Measurements from ENCODE around the gene CASP10. TPM values are rescaled to one million over a fixed set of nuclear protein-coding genes. Genes with fewer than 3 reads are reported as not detected.

Gene CASP10
- total and polyA plus RNA-seq, 2 of the 4 experiments (the other 2 are of a cell fraction) = 0.12 to 0.90 TPM

DNA sequence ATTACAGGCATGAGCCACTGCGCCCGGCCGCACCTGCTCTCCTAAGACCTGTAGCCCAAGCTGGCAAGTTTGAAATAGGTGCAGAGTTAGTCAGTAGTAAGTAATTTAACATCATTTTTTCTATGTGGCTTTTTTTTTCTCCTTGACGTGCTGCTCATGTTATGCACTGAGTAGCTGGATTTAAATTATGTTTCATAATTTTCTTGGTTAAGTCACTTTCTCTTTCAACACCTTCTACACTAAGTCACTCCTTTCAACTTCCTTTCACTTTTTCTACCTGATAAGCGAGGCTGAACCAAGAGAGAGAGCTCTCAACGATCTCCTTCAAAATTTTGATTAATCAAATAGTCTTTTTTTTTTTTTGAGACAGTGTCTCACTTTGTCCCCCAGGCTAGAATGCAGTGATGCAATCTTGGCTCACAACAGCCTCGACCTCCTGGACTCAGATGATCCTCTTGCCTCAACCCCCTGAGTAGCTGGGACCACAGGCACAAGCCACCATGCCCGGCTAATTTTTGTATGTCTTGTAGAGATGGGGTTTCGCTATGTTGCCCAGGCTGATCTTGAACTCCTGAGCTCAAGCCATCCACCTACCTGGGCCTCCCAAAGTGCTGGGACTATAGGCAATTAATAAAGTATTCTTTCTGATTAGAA is 90.5 kb downstream of the CASP10 start:
- H3K14ac ChIP-seq (replicated peaks; ENCODE audit: low read depth, low read length) = no peak overlapping the region
- H3K4me1 ChIP-seq (ENCODE audit: control insufficient read depth, insufficient read depth, low read length) = no peaks in the 10 kb centered on the region
- H3K4ac ChIP-seq (ENCODE audit: low read depth, low read length) = no peak overlapping the region
- no peak overlapping the region for H3K27ac ChIP-seq (ENCODE audit: insufficient read depth, low read length)
- TF ChIP-seq CEBPB (IDR thresholded peaks at IDR 0.05; ENCODE audit: low read depth, low read length) = no peak
- TF ChIP-seq, protein P1, sequence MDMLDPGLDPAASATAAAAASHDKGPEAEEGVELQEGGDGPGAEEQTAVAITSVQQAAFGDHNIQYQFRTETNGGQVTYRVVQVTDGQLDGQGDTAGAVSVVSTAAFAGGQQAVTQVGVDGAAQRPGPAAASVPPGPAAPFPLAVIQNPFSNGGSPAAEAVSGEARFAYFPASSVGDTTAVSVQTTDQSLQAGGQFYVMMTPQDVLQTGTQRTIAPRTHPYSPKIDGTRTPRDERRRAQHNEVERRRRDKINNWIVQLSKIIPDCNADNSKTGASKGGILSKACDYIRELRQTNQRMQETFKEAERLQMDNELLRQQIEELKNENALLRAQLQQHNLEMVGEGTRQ (IDR thresholded peaks at IDR 0.05; ENCODE audit: low read depth, low read length) = no peak
- TF ChIP-seq SMC3 (IDR thresholded peaks at IDR 0.05; ENCODE audit: low read depth, low read length) = no peak
- no peak for TF ChIP-seq FOS (IDR thresholded peaks at IDR 0.05; ENCODE audit: low read depth, low read length)
- no peak for TF ChIP-seq NFE2L2 (IDR thresholded peaks at IDR 0.05; ENCODE audit: low read depth, low read length)
- no peak for TF ChIP-seq MAFK (IDR thresholded peaks at IDR 0.05; ENCODE audit: low read depth, low read length)
- TF ChIP-seq MAZ (IDR thresholded peaks at IDR 0.05; ENCODE audit: borderline replicate concordance, low read depth, low read length) = no peak
- TF ChIP-seq, protein P2, sequence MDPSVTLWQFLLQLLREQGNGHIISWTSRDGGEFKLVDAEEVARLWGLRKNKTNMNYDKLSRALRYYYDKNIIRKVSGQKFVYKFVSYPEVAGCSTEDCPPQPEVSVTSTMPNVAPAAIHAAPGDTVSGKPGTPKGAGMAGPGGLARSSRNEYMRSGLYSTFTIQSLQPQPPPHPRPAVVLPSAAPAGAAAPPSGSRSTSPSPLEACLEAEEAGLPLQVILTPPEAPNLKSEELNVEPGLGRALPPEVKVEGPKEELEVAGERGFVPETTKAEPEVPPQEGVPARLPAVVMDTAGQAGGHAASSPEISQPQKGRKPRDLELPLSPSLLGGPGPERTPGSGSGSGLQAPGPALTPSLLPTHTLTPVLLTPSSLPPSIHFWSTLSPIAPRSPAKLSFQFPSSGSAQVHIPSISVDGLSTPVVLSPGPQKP (IDR thresholded peaks at IDR 0.05; ENCODE audit: borderline replicate concordance, low read depth, low read length) = no peak
- no peak for TF ChIP-seq RCOR1 (IDR thresholded peaks at IDR 0.05; ENCODE audit: insufficient replicate concordance, low read length)
- no peak for TF ChIP-seq CHD1 (IDR thresholded peaks at IDR 0.05; ENCODE audit: low read depth, low read length)
- TF ChIP-seq RFX5 (IDR thresholded peaks at IDR 0.05; ENCODE audit: low read depth, low read length) = no peak
- no peak for TF ChIP-seq BHLHE40 (IDR thresholded peaks at IDR 0.05; ENCODE audit: low read depth, low read length)
- TF ChIP-seq RAD21 (IDR thresholded peaks at IDR 0.05; ENCODE audit: low read length) = no peak
- TF ChIP-seq, protein P3, sequence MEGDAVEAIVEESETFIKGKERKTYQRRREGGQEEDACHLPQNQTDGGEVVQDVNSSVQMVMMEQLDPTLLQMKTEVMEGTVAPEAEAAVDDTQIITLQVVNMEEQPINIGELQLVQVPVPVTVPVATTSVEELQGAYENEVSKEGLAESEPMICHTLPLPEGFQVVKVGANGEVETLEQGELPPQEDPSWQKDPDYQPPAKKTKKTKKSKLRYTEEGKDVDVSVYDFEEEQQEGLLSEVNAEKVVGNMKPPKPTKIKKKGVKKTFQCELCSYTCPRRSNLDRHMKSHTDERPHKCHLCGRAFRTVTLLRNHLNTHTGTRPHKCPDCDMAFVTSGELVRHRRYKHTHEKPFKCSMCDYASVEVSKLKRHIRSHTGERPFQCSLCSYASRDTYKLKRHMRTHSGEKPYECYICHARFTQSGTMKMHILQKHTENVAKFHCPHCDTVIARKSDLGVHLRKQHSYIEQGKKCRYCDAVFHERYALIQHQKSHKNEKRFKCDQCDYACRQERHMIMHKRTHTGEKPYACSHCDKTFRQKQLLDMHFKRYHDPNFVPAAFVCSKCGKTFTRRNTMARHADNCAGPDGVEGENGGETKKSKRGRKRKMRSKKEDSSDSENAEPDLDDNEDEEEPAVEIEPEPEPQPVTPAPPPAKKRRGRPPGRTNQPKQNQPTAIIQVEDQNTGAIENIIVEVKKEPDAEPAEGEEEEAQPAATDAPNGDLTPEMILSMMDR (conservative IDR thresholded peaks at IDR 0.05; ENCODE audit: low read depth, low read length) = no peak
- DNase-seq (no peak), ATAC-seq (ENCODE audit: low read depth) (no peak)
- H2BK120ac ChIP-seq (ENCODE audit: low read depth, low read length) = no peak overlapping the region
- H4K8ac ChIP-seq (ENCODE audit: low read depth in 2 of 2, low read length in 2 of 2) = no peak overlapping the region
- H4K5ac ChIP-seq (ENCODE audit: low read depth, low read length) = no peak overlapping the region
- no peak overlapping the region for H2BK15ac ChIP-seq (ENCODE audit: low read depth, low read length)
- H3K4me2 ChIP-seq (ENCODE audit: low read depth, low read length) = no peak overlapping the region
- H2BK20ac ChIP-seq (ENCODE audit: low read depth, low read length) = no peak overlapping the region
- peaks cover 0 to 3% of the 10 kb centered on the region in 2 experiments; a peak in 2 of 4 replicates for H3K79me1 ChIP-seq (ENCODE audit: low read depth in 1 of 2, low read length in 2 of 2)
- H3K27me3 ChIP-seq (ENCODE audit: control insufficient read depth, insufficient read depth, low read length) = no peaks in the 10 kb centered on the region
- H3K18ac ChIP-seq (ENCODE audit: low read depth, low read length) = no peak overlapping the region
- H3K9me3 ChIP-seq (ENCODE audit: control insufficient read depth, insufficient read depth, low read length) = no peaks in the 10 kb centered on the region
- no peak overlapping the region for H3K56ac ChIP-seq (ENCODE audit: extremely low read depth, insufficient read depth, low read length)
- no peak overlapping the region for H2AK5ac ChIP-seq (ENCODE audit: low read depth, low read length)
- no peaks in the 10 kb centered on the region for H4K20me1 ChIP-seq (ENCODE audit: insufficient read depth, low read length)
- no TSS peak for BruUV-seq (replicated peaks)
- WGBS, 2 experiments (ENCODE audit: extremely low coverage in 2 of 2, insufficient read length in 1 of 2) = 100% methylated on average over 3 of the region's 9 CpGs; no CpG with 5 or more reads in 1 of the 2 experiments
- H3K4me3 ChIP-seq (ENCODE audit: insufficient read depth, low read depth, low read length) = no peak overlapping the region
- H2AFZ ChIP-seq (replicated peaks; ENCODE audit: low read length, poor library complexity) = no peak overlapping the region
- no peak overlapping the region for H2AK9ac ChIP-seq (replicated peaks; ENCODE audit: low read depth, low read length, poor library complexity)
- intact Hi-C loops (cut with micrococcal nuclease) (no loop called here), in situ Hi-C loops (cut with MboI; ENCODE audit: low sequenced_read_pairs) (no loop called here), dilution Hi-C loops (cut with HindIII; ENCODE audit: low sequenced_read_pairs, unreplicated experiment) (no loop called here)
- ChIA-PET POLR2A (ENCODE audit: unreplicated experiment) (no interaction called here), CTCF (interaction anchor here (0.6 kb wide), 2 partner anchors 17 to 1324 kb away, joined by 3 to 9 read pairs; no protein-coding TSS in a partner anchor)
- no peak overlapping the region for H3K23ac ChIP-seq (ENCODE audit: low read depth, low read length)
- no peak overlapping the region for H3K9ac ChIP-seq (ENCODE audit: low read depth, low read length)
- H4K91ac ChIP-seq (ENCODE audit: insufficient read depth, low read depth, low read length) = no peak overlapping the region
- peaks cover 21% of the 10 kb centered on the region for H3K36me3 ChIP-seq (ENCODE audit: control insufficient read depth, insufficient read depth, low read length)
- 0 out of 2 replicates have a peak, but pooled peaks cover 4% of the 10 kb centered on the region for H3K9me1 ChIP-seq (ENCODE audit: insufficient read depth, low read length)
- no peak overlapping the region for H2BK5ac ChIP-seq (ENCODE audit: low read depth, low read length, poor library complexity, severe bottlenecking)

All from IMR-90 (cell line).